Measurements from ENCODE around the gene UST.

The UST gene

DNA sequence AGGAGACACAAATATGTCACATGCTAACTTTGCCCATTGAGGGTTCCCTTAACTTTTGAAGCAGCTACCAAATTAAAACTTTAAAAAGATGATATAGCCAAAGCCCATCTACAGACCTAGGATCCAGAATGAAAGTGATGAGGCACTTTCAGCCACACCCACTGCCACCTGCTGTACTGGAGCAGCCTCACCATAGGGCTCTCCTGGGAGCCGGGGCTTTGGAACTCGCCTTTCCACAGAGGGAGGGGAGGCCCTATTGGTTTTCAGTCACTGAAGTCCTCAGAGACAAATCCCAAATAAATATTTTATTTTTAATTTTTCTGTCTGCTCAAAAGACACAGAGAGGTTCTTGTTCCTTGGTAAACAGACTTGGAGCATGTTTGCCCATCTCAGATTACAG, 332.6 kb downstream of the UST start:
- WGBS, result 85% methylated on average over 2 of the region's 2 CpGs
- Histone ChIP-seq H3K36me3 (ENCODE audit: control insufficient read depth in 1 of 2, insufficient read depth in 2 of 2, low read depth in 1 of 2, low read length in 2 of 2) (peaks cover 0 to 10% of the 10 kb centered on the region in 2 experiments), H3K23ac (ENCODE audit: low read length in 2 of 2) (no peak overlapping the region), H3K27me3 (ENCODE audit: control insufficient read depth in 1 of 2, insufficient read depth in 1 of 2, low read length in 2 of 2) (no peaks in the 10 kb centered on the region), H4K91ac (ENCODE audit: low read length) (no peak overlapping the region), H3K4me1 (ENCODE audit: control insufficient read depth, insufficient read depth, low read depth, low read length) (peaks cover 13% of the 10 kb centered on the region), H2BK5ac (ENCODE audit: low read depth, low read length, poor library complexity, severe bottlenecking) (no peak overlapping the region), H3K4me3 (ENCODE audit: insufficient read depth in 1 of 2, low read depth in 1 of 2, low read length in 2 of 2) (no peak overlapping the region), H3K4me2 (ENCODE audit: low read length, poor library complexity, severe bottlenecking) (no peak overlapping the region), H2BK120ac (ENCODE audit: low read depth, low read length) (no peak overlapping the region), H3K14ac (ENCODE audit: low read length in 2 of 2) (no peak overlapping the region), H3K18ac (ENCODE audit: low read depth in 1 of 2, low read length in 2 of 2) (peak overlapping the region in 1 of 2 experiments; percentile 46), H3K9ac (ENCODE audit: low read length) (peak overlapping the region; percentile 73), H3K27ac (ENCODE audit: low read length, poor library complexity, severe bottlenecking) (peak overlapping the region; percentile 83), H2AK5ac (ENCODE audit: low read length, severe bottlenecking) (peak overlapping the region; percentile 97), H2BK12ac (ENCODE audit: low read length in 2 of 2) (peak overlapping the region in 1 of 2 experiments; percentile 92), H2BK15ac (ENCODE audit: low read depth, poor library complexity, severe bottlenecking) (no peak overlapping the region), H2AFZ (ENCODE audit: low read depth, low read length) (no peak overlapping the region), H3K9me3 (ENCODE audit: control insufficient read depth, low read length) (no peaks in the 10 kb centered on the region), H4K8ac (ENCODE audit: low read length) (no peak overlapping the region), H3K79me1 (replicated peaks; ENCODE audit: low read length, poor library complexity, severe bottlenecking) (no peaks in the 10 kb centered on the region), H3K4ac (ENCODE audit: low read depth in 1 of 2, low read length in 2 of 2) (peak overlapping the region in 1 of 2 experiments; percentile 53)
- no peak for DNase-seq

DNA sequence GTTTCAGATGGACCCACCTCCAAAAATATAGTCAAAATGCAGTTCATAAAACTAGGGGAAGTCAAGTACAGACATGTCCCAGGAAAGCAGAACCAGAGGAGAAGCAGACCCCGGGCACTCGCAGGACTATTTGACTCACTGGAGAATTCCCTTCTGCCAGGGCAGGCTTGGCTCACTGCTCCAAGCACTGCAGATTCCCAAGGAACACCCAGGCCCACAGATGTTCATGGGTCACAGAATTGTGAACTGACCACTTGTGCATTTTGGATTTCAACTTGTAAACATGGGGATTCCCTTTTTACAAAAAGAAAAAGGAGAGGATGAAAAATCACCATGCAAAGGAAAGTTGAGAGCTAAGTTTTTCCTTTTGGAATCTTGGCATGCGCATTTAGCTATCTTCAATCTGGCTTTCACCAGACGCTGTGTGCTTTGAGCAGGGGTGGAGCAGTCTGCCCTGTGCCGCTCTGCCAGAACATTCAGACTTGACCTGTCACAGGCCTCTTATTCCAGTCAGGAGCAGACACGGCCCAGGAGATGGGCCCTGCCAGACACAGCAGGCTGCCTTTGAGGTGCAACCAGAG, 333.2 kb downstream of the UST start:
- Histone ChIP-seq H3K4me3 (ENCODE audit: insufficient read depth in 1 of 2, low read depth in 1 of 2, low read length in 2 of 2) (peak overlapping the region in 1 of 2 experiments; percentile 35), H4K91ac (ENCODE audit: low read length) (no peak overlapping the region), H3K4ac (ENCODE audit: low read depth in 1 of 2, low read length in 2 of 2) (no peak overlapping the region), H3K4me1 (ENCODE audit: control insufficient read depth, insufficient read depth, low read depth, low read length) (peaks cover 13% of the 10 kb centered on the region), H2AK5ac (ENCODE audit: low read length, severe bottlenecking) (peak overlapping the region; percentile 39), H3K79me1 (replicated peaks; ENCODE audit: low read length, poor library complexity, severe bottlenecking) (no peaks in the 10 kb centered on the region), H3K18ac (ENCODE audit: low read depth in 1 of 2, low read length in 2 of 2) (peak overlapping the region in 1 of 2 experiments; percentile 30), H2BK120ac (ENCODE audit: low read depth, low read length) (peak overlapping the region; percentile 55), H3K27me3 (ENCODE audit: control insufficient read depth in 1 of 2, insufficient read depth in 1 of 2, low read length in 2 of 2) (no peaks in the 10 kb centered on the region), H3K9me3 (ENCODE audit: control insufficient read depth, low read length) (no peaks in the 10 kb centered on the region), H3K23ac (ENCODE audit: low read length in 2 of 2) (no peak overlapping the region), H3K9ac (ENCODE audit: low read length) (peak overlapping the region; percentile 73), H2AFZ (ENCODE audit: low read depth, low read length) (no peak overlapping the region), H3K14ac (ENCODE audit: low read length in 2 of 2) (no peak overlapping the region), H3K36me3 (ENCODE audit: control insufficient read depth in 1 of 2, insufficient read depth in 2 of 2, low read depth in 1 of 2, low read length in 2 of 2) (peaks cover 0 to 10% of the 10 kb centered on the region in 2 experiments), H3K27ac (ENCODE audit: low read length, poor library complexity, severe bottlenecking) (peak overlapping the region; percentile 83), H4K8ac (ENCODE audit: low read length) (peak overlapping the region; percentile 31), H2BK5ac (ENCODE audit: low read depth, low read length, poor library complexity, severe bottlenecking) (peak overlapping the region; percentile 71), H3K4me2 (ENCODE audit: low read length, poor library complexity, severe bottlenecking) (peak overlapping the region; percentile 3), H2BK15ac (ENCODE audit: low read depth, poor library complexity, severe bottlenecking) (peak overlapping the region; percentile 3), H2BK12ac (ENCODE audit: low read length in 2 of 2) (peak overlapping the region in 1 of 2 experiments; percentile 23)
- peak; percentile 58 for DNase-seq
- 51% methylated on average over 6 of the region's 6 CpGs for WGBS

- Histone ChIP-seq H2AK5ac (ENCODE audit: low read length, severe bottlenecking) (peak overlapping the region; percentile 49), H3K18ac (ENCODE audit: low read depth in 1 of 2, low read length in 2 of 2) (peak overlapping the region in 1 of 2 experiments; percentile 11), H3K9ac (ENCODE audit: low read length) (peak overlapping the region; percentile 73), H4K91ac (ENCODE audit: low read length) (peak overlapping the region; percentile 6), H2BK120ac (ENCODE audit: low read depth, low read length) (peak overlapping the region; percentile 55), H3K4me3 (ENCODE audit: insufficient read depth in 1 of 2, low read depth in 1 of 2, low read length in 2 of 2) (peak overlapping the region in 1 of 2 experiments; percentile 35), H3K4me2 (ENCODE audit: low read length, poor library complexity, severe bottlenecking) (peak overlapping the region; percentile 2), H3K4ac (ENCODE audit: low read depth in 1 of 2, low read length in 2 of 2) (peak overlapping the region in 1 of 2 experiments; percentile 63), H3K14ac (ENCODE audit: low read length in 2 of 2) (no peak overlapping the region), H2AFZ (ENCODE audit: low read depth, low read length) (no peak overlapping the region), H3K27ac (ENCODE audit: low read length, poor library complexity, severe bottlenecking) (peak overlapping the region; percentile 83), H2BK5ac (ENCODE audit: low read depth, low read length, poor library complexity, severe bottlenecking) (peak overlapping the region; percentile 71), H4K8ac (ENCODE audit: low read length) (peak overlapping the region; percentile 31), H3K27me3 (ENCODE audit: control insufficient read depth in 1 of 2, insufficient read depth in 1 of 2, low read length in 2 of 2) (no peaks in the 10 kb centered on the region), H3K23ac (ENCODE audit: low read length in 2 of 2) (no peak overlapping the region), H3K9me3 (ENCODE audit: control insufficient read depth, low read length) (no peaks in the 10 kb centered on the region), H3K4me1 (ENCODE audit: control insufficient read depth, insufficient read depth, low read depth, low read length) (peaks cover 13% of the 10 kb centered on the region), H2BK15ac (ENCODE audit: low read depth, poor library complexity, severe bottlenecking) (peak overlapping the region; percentile 3), H3K36me3 (ENCODE audit: control insufficient read depth in 1 of 2, insufficient read depth in 2 of 2, low read depth in 1 of 2, low read length in 2 of 2) (peaks cover 0 to 6% of the 10 kb centered on the region in 2 experiments), H3K79me1 (replicated peaks; ENCODE audit: low read length, poor library complexity, severe bottlenecking) (no peaks in the 10 kb centered on the region), H2BK12ac (ENCODE audit: low read length in 2 of 2) (peak overlapping the region; percentile 23 to 38)
- peak; percentile 38 for DNase-seq
- WGBS, result 44% methylated on average over 5 of the region's 5 CpGs
Observed at GRCh38 chr6:149080511-149080910, 333.7 kb downstream of the UST start.

DNA sequence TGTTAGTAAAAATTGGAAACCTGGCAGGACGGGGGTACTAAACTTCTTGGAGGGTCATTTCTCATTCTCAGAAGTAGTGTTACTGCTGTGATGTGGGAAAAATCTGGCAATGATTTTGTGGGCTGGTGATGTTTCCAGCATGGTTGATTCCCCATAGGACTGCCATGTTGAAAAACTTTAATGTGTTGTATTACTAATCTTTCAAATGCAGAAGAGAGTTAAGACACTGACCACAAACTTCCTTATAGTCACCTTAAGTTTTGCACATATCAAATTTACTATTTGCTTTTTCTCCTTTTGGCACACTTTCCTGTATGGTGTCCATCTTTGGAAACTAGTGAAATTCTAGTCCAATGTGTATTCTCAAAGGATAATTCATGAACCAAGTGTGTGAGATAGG, 334.5 kb downstream of the UST start:
- no peaks in the 10 kb centered on the region for H3K79me1 ChIP-seq (replicated peaks; ENCODE audit: low read length, poor library complexity, severe bottlenecking)
- H2AK5ac ChIP-seq (ENCODE audit: low read length, severe bottlenecking), result no peak overlapping the region
- H3K14ac ChIP-seq (ENCODE audit: low read length in 2 of 2), result no peak overlapping the region
- peaks cover 0 to 5% of the 10 kb centered on the region in 2 experiments for H3K36me3 ChIP-seq (ENCODE audit: control insufficient read depth in 1 of 2, insufficient read depth in 2 of 2, low read depth in 1 of 2, low read length in 2 of 2)
- 100% methylated on average over 1 of the region's 1 CpG for WGBS
- H2BK120ac ChIP-seq (ENCODE audit: low read depth, low read length), result no peak overlapping the region
- no peak overlapping the region for H2BK15ac ChIP-seq (ENCODE audit: low read depth, poor library complexity, severe bottlenecking)
- peak overlapping the region; percentile 83 for H3K27ac ChIP-seq (ENCODE audit: low read length, poor library complexity, severe bottlenecking)
- no peak overlapping the region for H2BK12ac ChIP-seq (ENCODE audit: low read length in 2 of 2)
- no peak overlapping the region for H3K23ac ChIP-seq (ENCODE audit: low read length in 2 of 2)
- no peak overlapping the region for H3K18ac ChIP-seq (ENCODE audit: low read depth in 1 of 2, low read length in 2 of 2)
- H3K4me3 ChIP-seq (ENCODE audit: insufficient read depth in 1 of 2, low read depth in 1 of 2, low read length in 2 of 2), result peak overlapping the region in 1 of 2 experiments; percentile 35
- H3K27me3 ChIP-seq (ENCODE audit: control insufficient read depth in 1 of 2, insufficient read depth in 1 of 2, low read length in 2 of 2), result no peaks in the 10 kb centered on the region
- no peaks in the 10 kb centered on the region for H3K9me3 ChIP-seq (ENCODE audit: control insufficient read depth, low read length)
- peak overlapping the region; percentile 73 for H3K9ac ChIP-seq (ENCODE audit: low read length)
- DNase-seq, result no peak
- H2BK5ac ChIP-seq (ENCODE audit: low read depth, low read length, poor library complexity, severe bottlenecking), result no peak overlapping the region
- H3K4me1 ChIP-seq (ENCODE audit: control insufficient read depth, insufficient read depth, low read depth, low read length), result peaks cover 11% of the 10 kb centered on the region
- no peak overlapping the region for H4K8ac ChIP-seq (ENCODE audit: low read length)
- no peak overlapping the region for H3K4ac ChIP-seq (ENCODE audit: low read depth in 1 of 2, low read length in 2 of 2)
- H2AFZ ChIP-seq (ENCODE audit: low read depth, low read length), result no peak overlapping the region
- H4K91ac ChIP-seq (ENCODE audit: low read length), result no peak overlapping the region
- no peak overlapping the region for H3K4me2 ChIP-seq (ENCODE audit: low read length, poor library complexity, severe bottlenecking)

Measured in mesenchymal stem cell (in vitro differentiated cells and primary cell).